Endothelial cell of umbilical vein (primary cell): ENCODE results near the gene BACH2. TPM values are rescaled to one million over a fixed set of nuclear protein-coding genes. Genes with fewer than 3 reads are reported as not detected.

Experiments used
- BruUV-seq: library from RNA; stranded (reverse); fragments of 400-500 nt; replicated peaks from 2 replicates; lab custom pipeline; 2021; lab: Mats Ljungman, UMichigan
- CTCF ChIA-PET: fragments of 300-600, 350-600 bp; sonication (Branson Sonifier 250); formaldehyde crosslinking; loops from one replicate; lab custom pipeline; 2021; ENCODE audit warnings: antibody characterized with exemption, inconsistent platforms; lab: Charles Lee
- POLR2A ChIA-PET: fragments of 300-600, 350-600 bp; sonication (Branson Sonifier 250); formaldehyde crosslinking; loops from one replicate; lab custom pipeline; 2021; ENCODE audit warnings: antibody characterized with exemption, inconsistent platforms; lab: Charles Lee
- DNase-seq: peaks from one replicate; pipeline ENCODE4 v3.0.0-alpha.2; 2011; ENCODE audit warnings: low read depth, low spot score
- FAIRE-seq: peaks from 2 replicates; lab custom pipeline; 2011; peaks lifted over from hg19 to GRCh38; lab: Jason Lieb, UNC
- H2AFZ ChIP-seq: 2 replicates; pipeline ENCODE4 v1.6.0; 2012; ENCODE audit warnings: low read depth, low read length, control low read depth, inconsistent platforms
- H3K27ac ChIP-seq: 2 replicates; pipeline ENCODE4 v1.5.1; 2011; ENCODE audit warnings: low read depth, mild to moderate bottlenecking, control low read depth, low read length, moderate library complexity; ENCODE audit not compliant: insufficient read depth
- H3K27me3 ChIP-seq, 2 experiments: 2 replicates each; pipeline versions ENCODE4 v1.6.0 to v1.6.1; 2011; ENCODE audit warnings: low read length in 2 of 2, mixed read lengths in 1 of 2; ENCODE audit not compliant: control insufficient read depth in 2 of 2, insufficient read depth in 2 of 2
- H3K36me3 ChIP-seq, 2 experiments: 2 replicates in 1 of 2; 3 replicates in 1 of 2; pipeline ENCODE4 v1.5.1; 2011; ENCODE audit warnings: low read length in 2 of 2, mild to moderate bottlenecking in 1 of 2, moderate library complexity in 1 of 2; ENCODE audit not compliant: control insufficient read depth in 2 of 2, insufficient read depth in 2 of 2; ENCODE audit errors: extremely low read depth in 1 of 2
- H3K4me1 ChIP-seq: 3 replicates; pipeline ENCODE4 v1.5.1; 2011; ENCODE audit warnings: mild to moderate bottlenecking, low read length; ENCODE audit not compliant: control insufficient read depth, insufficient read depth; ENCODE audit errors: extremely low read depth
- H3K4me2 ChIP-seq: 2 replicates; pipeline ENCODE4 v1.6.1; 2011; ENCODE audit warnings: low read length, control low read depth, mixed read lengths; ENCODE audit not compliant: insufficient read depth
- H3K4me3 ChIP-seq, 3 experiments: fragments of 200-600 bp in 1 of 3; sonication (generic), shearing (Covaris generic) in 1 of 3; replicated peaks in 1 of 3; 2 replicates each; pipeline ENCODE4 v1.5.1; 2011 to 2016; ENCODE audit warnings: control low read depth in 3 of 3, low read length in 3 of 3, mild to moderate bottlenecking in 2 of 3, inconsistent platforms in 1 of 3, low read depth in 1 of 3, moderate library complexity in 1 of 3; ENCODE audit not compliant: insufficient read depth in 1 of 3
- H3K79me2 ChIP-seq: 2 replicates; pipeline ENCODE4 v1.6.0; 2012; ENCODE audit warnings: low read length, inconsistent platforms; ENCODE audit not compliant: control insufficient read depth, insufficient read depth
- H3K9ac ChIP-seq: replicated peaks from 2 replicates; pipeline ENCODE3; 2011; ENCODE audit warnings: low read length, control low read depth; ENCODE audit not compliant: insufficient read depth; ENCODE audit errors: extremely low read depth
- H3K9me1 ChIP-seq: replicated peaks from 3 replicates; pipeline ENCODE4 v1.6.0; 2011; ENCODE audit warnings: mild to moderate bottlenecking, low read length; ENCODE audit not compliant: control insufficient read depth, insufficient read depth; ENCODE audit errors: extremely low read depth
- H3K9me3 ChIP-seq: replicated peaks from 2 replicates; pipeline ENCODE4 v1.5.1; 2012; ENCODE audit warnings: low read length, inconsistent platforms; ENCODE audit not compliant: control insufficient read depth, insufficient read depth
- H4K20me1 ChIP-seq: replicated peaks from 2 replicates; pipeline ENCODE3; 2011; ENCODE audit warnings: mild to moderate bottlenecking, low read length; ENCODE audit not compliant: control insufficient read depth, insufficient read depth; ENCODE audit errors: extremely low read depth
- EZH2 ChIP-seq: IDR thresholded peaks from 2 replicates; pipeline ENCODE4 v1.6.1; 2012; ENCODE audit warnings: borderline replicate concordance, low read depth, mild to moderate bottlenecking, moderate library complexity, low read length, inconsistent platforms; ENCODE audit not compliant: severe bottlenecking
- FOS ChIP-seq: IDR thresholded peaks from 2 replicates; pipeline ENCODE4 v1.6.1; 2011; ENCODE audit warnings: mild to moderate bottlenecking, low read length, moderate library complexity, borderline replicate concordance; ENCODE audit not compliant: insufficient read depth
- GATA2 ChIP-seq: IDR thresholded peaks from 2 replicates; pipeline ENCODE4 v1.7.0; 2011; ENCODE audit warnings: low read depth, mild to moderate bottlenecking, moderate library complexity, mixed read lengths, low read length; ENCODE audit not compliant: insufficient read length, insufficient read depth
- JUN ChIP-seq: IDR thresholded peaks from 2 replicates; pipeline ENCODE4 v1.6.1; 2011; ENCODE audit warnings: borderline replicate concordance, low read depth; ENCODE audit not compliant: insufficient read length, insufficient read depth
- MYC ChIP-seq: IDR thresholded peaks from one replicate; pipeline ENCODE4 v1.6.1; 2011; ENCODE audit warnings: mild to moderate bottlenecking, low read depth, low read length
- POLR2A ChIP-seq: IDR thresholded peaks from 2 replicates; pipeline ENCODE4 v1.6.1; 2012; ENCODE audit warnings: low read depth, mild to moderate bottlenecking, control low read depth, low read length
- POLR2AphosphoS5 ChIP-seq: IDR thresholded peaks from 2 replicates; pipeline ENCODE4 v1.6.1; 2012; ENCODE audit warnings: low read depth, mild to moderate bottlenecking, control low read depth, low read length, moderate library complexity; ENCODE audit not compliant: insufficient read depth
- dilution Hi-C: fragments of 300-500 bp; cut with MboI; formaldehyde crosslinking; loops from one replicate; pipeline ENCODE4 v1.15.0; 2019; ENCODE audit warnings: low sequenced_read_pairs; ENCODE audit not compliant: extremely low pct_ligation_motif_present
- intact Hi-C: fragments of 100-400 bp; cut with micrococcal nuclease; formaldehyde crosslinking; loops from one replicate; pipeline ENCODE4 v1.10.0; 2022
- polyA plus RNA-seq, 4 experiments: library from polyadenylated mRNA; depleted of rRNA in 3 of 4; stranded (reverse) in 3 of 4; unstranded in 1 of 4; fragments of >200 nt; gene quantifications; 2 replicates each; pipeline versions ENCODE4 v1.2.1 to v1.2.3, GENCODE V29; 2011 to 2012; ENCODE audit warnings: missing spikeins in 1 of 4
- total RNA-seq: library from RNA; stranded (reverse); gene quantifications from 2 replicates; pipeline ENCODE4 v1.2.3, GENCODE V29; 2021
- TF ChIP-seq, protein P1 (sequence below), 2 donors: IDR thresholded peaks; 1 replicate in 1 of 2; 2 replicates in 1 of 2; pipeline ENCODE4 v1.5.1; 2011; ENCODE audit warnings: low read length in 2 of 2, mild to moderate bottlenecking in 2 of 2, moderate library complexity in 2 of 2, control low read depth in 1 of 2, inconsistent platforms in 1 of 2, low read depth in 1 of 2; ENCODE audit not compliant: insufficient read depth in 1 of 2; ENCODE audit errors: extremely low read depth in 1 of 2
- TF ChIP-seq, protein P2 (sequence below): IDR thresholded peaks from 2 replicates; pipeline ENCODE4 v1.6.1; 2011; ENCODE audit not compliant: insufficient read depth, insufficient read length

BACH2 gene
- total and polyA plus RNA-seq, 2 donors (not counting 3 experiments of a cell fraction or from before 2014, with no cell fraction given), result 1.7 to 5.6 TPM

DNA sequence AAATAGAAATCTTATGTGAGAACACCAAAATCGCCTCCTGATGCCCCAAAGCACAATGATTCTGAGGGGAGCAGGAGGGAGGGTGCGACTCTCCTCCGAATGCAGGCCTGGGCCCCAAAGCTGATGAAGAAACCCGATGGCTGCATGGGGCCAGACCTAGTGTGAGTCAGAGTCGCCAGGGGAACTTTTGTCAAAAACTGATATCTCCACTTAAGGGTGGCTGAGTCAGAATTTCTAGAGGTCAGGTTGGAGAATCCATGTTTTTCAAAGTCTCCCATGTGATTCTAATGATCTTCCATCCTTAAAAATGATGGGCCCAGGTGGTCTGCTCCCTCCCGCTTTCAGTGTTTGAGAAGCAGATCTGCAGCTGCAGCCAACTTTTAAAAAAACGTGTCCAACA lies 172.8 kb downstream of the BACH2 start:
- CTCF ChIA-PET, result interaction anchor here (0.7 to 1.7 kb wide), 2 partner anchors 18 to 183 kb away, joined by 3 to 4 read pairs; no protein-coding TSS in a partner anchor
- no peaks in the 10 kb centered on the region for H4K20me1 ChIP-seq
- POLR2A ChIA-PET, result no interaction called here
- H3K27ac ChIP-seq, result no peak overlapping the region
- dilution Hi-C loops, result no loop called here
- intact Hi-C loops, result no loop called here
- peaks cover 0 to 6% of the 10 kb centered on the region in 2 experiments for H3K27me3 ChIP-seq
- no peaks in the 10 kb centered on the region for H3K79me2 ChIP-seq
- DNase-seq, result no peak
- no peaks in the 10 kb centered on the region for H3K36me3 ChIP-seq
- no peaks in the 10 kb centered on the region for H3K9me3 ChIP-seq
- H3K9me1 ChIP-seq, result no peaks in the 10 kb centered on the region
- BruUV-seq, result no TSS peak
- no peak overlapping the region for H3K4me3 ChIP-seq
- H3K4me1 ChIP-seq, result no peaks in the 10 kb centered on the region
- TF ChIP-seq EZH2 (no peak), FOS (no peak), POLR2A (no peak), JUN (no peak), POLR2AphosphoS5 (no peak), GATA2 (no peak), MYC (no peak)
- TF ChIP-seq, protein P1, sequence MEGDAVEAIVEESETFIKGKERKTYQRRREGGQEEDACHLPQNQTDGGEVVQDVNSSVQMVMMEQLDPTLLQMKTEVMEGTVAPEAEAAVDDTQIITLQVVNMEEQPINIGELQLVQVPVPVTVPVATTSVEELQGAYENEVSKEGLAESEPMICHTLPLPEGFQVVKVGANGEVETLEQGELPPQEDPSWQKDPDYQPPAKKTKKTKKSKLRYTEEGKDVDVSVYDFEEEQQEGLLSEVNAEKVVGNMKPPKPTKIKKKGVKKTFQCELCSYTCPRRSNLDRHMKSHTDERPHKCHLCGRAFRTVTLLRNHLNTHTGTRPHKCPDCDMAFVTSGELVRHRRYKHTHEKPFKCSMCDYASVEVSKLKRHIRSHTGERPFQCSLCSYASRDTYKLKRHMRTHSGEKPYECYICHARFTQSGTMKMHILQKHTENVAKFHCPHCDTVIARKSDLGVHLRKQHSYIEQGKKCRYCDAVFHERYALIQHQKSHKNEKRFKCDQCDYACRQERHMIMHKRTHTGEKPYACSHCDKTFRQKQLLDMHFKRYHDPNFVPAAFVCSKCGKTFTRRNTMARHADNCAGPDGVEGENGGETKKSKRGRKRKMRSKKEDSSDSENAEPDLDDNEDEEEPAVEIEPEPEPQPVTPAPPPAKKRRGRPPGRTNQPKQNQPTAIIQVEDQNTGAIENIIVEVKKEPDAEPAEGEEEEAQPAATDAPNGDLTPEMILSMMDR (IDR thresholded peaks at IDR 0.05; ENCODE audit: extremely low read depth in 1 of 2, insufficient read depth in 1 of 2, low read depth in 1 of 2, low read length in 2 of 2), result no peak
- TF ChIP-seq, protein P2, sequence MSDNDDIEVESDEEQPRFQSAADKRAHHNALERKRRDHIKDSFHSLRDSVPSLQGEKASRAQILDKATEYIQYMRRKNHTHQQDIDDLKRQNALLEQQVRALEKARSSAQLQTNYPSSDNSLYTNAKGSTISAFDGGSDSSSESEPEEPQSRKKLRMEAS, result no peak
- H3K9ac ChIP-seq, result no peak overlapping the region
- no peak for FAIRE-seq
- no peak overlapping the region for H2AFZ ChIP-seq
- no peak overlapping the region for H3K4me2 ChIP-seq
